GM12878 (cell line): ENCODE results near the gene SCAF8. TPM values are rescaled to one million over a fixed set of nuclear protein-coding genes. Genes with fewer than 3 reads are reported as not detected.

Experiments
- ATAC-seq: fragments of 200-7000 bp; cut with Tn5 transposase; 3 replicates; pipeline ENCODE4 v1.9.1; 2020; ENCODE audit warnings: mild to moderate bottlenecking, moderate library complexity
- BruUV-seq: library from RNA; stranded (reverse); fragments of 400-500 nt; replicated peaks from 2 replicates; lab custom pipeline; 2021; lab: Mats Ljungman, UMichigan
- CTCF ChIA-PET: fragments of 300-600 bp; sonication (Branson Sonifier 250); formaldehyde crosslinking; extraction: SDS; loops from one replicate; lab custom pipeline; 2021; ENCODE audit warnings: inconsistent platforms; lab: Yijun Ruan, JAX
- POLR2A ChIA-PET: fragments of 350-600 bp; formaldehyde crosslinking; extraction: SDS; loops from one replicate; lab custom pipeline; 2021; ENCODE audit warnings: inconsistent platforms; lab: Charles Lee
- RAD21 ChIA-PET: fragments of 300-600 bp; sonication (Branson Sonifier 250); formaldehyde crosslinking; loops from one replicate; lab custom pipeline; 2023; ENCODE audit warnings: antibody characterized with exemption; ENCODE audit not compliant: unreplicated experiment; lab: Charles Lee
- SMC1A ChIA-PET: fragments of 300-600 bp; sonication (Branson Sonifier 250); formaldehyde crosslinking; loops from one replicate; lab custom pipeline; 2023; ENCODE audit not compliant: unreplicated experiment, uncharacterized antibody; lab: Charles Lee
- DNase-seq: peaks from one replicate; pipeline ENCODE4 v3.0.0-alpha.2; 2011; ENCODE audit warnings: low read depth, low spot score
- FAIRE-seq: peaks from 3 replicates; lab custom pipeline; 2011; peaks lifted over from hg19 to GRCh38; lab: Jason Lieb, UNC
- H2AFZ ChIP-seq: 2 replicates; pipeline ENCODE4 v1.6.0; 2011; ENCODE audit warnings: low read depth, low read length, control low read depth; ENCODE audit not compliant: control insufficient read depth
- H3K27ac ChIP-seq: 2 replicates; pipeline ENCODE4 v1.5.1; 2011; ENCODE audit warnings: control low read depth; ENCODE audit not compliant: control insufficient read depth, insufficient read depth
- H3K27me3 ChIP-seq, 2 experiments: replicated peaks in 1 of 2; 2 replicates each; pipeline versions ENCODE4 v1.6.0 to v1.6.1; 2011; ENCODE audit warnings: low read length in 1 of 2; ENCODE audit not compliant: control insufficient read depth in 2 of 2, insufficient read depth in 2 of 2
- H3K36me3 ChIP-seq, 2 experiments: 2 replicates each; pipeline ENCODE4 v1.5.1; 2011; ENCODE audit warnings: low read length in 1 of 2; ENCODE audit not compliant: control insufficient read depth in 2 of 2, insufficient read depth in 2 of 2
- H3K4me1 ChIP-seq: 2 replicates; pipeline ENCODE4 v1.6.1; 2011; ENCODE audit warnings: mild to moderate bottlenecking, low read length, moderate library complexity, mixed read lengths; ENCODE audit not compliant: control insufficient read depth, insufficient read depth
- H3K4me2 ChIP-seq: 2 replicates; pipeline ENCODE4 v1.6.0; 2011; ENCODE audit warnings: control low read depth; ENCODE audit not compliant: control insufficient read depth, insufficient read depth
- H3K4me3 ChIP-seq: fragments of 200-600 bp; sonication (generic); 2 replicates; pipeline ENCODE4 v1.5.1; 2016
- H3K79me2 ChIP-seq: 2 replicates; pipeline ENCODE4 v1.6.0; 2011; ENCODE audit warnings: low read length; ENCODE audit not compliant: control insufficient read depth, insufficient read depth
- H3K9ac ChIP-seq: 2 replicates; pipeline ENCODE4 v1.8.0; 2011; ENCODE audit warnings: low read length, control low read depth, mixed read lengths; ENCODE audit not compliant: control insufficient read depth, insufficient read depth
- H3K9me3 ChIP-seq: replicated peaks from 3 replicates; pipeline ENCODE4 v1.5.1; 2011; ENCODE audit warnings: mild to moderate bottlenecking, low read length; ENCODE audit not compliant: control insufficient read depth, insufficient read depth
- H4K20me1 ChIP-seq: 2 replicates; pipeline ENCODE4 v1.6.0; 2011; ENCODE audit not compliant: control insufficient read depth, insufficient read depth
- CBFB ChIP-seq: IDR thresholded peaks from 2 replicates; pipeline ENCODE4 v1.6.1; 2016; ENCODE audit warnings: antibody characterized with exemption, low read depth
- GABPA ChIP-seq: IDR thresholded peaks from 2 replicates; pipeline ENCODE4 v1.6.1; 2014; ENCODE audit warnings: antibody characterized with exemption, low read depth, mild to moderate bottlenecking, inconsistent platforms
- IRF4 ChIP-seq: IDR thresholded peaks from 2 replicates; pipeline ENCODE4 v1.6.1; 2011; ENCODE audit warnings: low read depth, low read length
- KAT2A ChIP-seq: conservative IDR thresholded peaks from 2 replicates; pipeline ENCODE4 v1.6.1; 2011; ENCODE audit warnings: low read depth, low read length; ENCODE audit not compliant: control insufficient read depth
- MTA3 ChIP-seq: IDR thresholded peaks from 2 replicates; pipeline ENCODE4 v1.6.1; 2012; ENCODE audit warnings: low read length, inconsistent platforms, borderline replicate concordance
- MXI1 ChIP-seq: fragments of 150-350 bp; IDR thresholded peaks from 2 replicates; pipeline ENCODE4 v1.6.1; 2011; ENCODE audit warnings: low read depth, mild to moderate bottlenecking, inconsistent platforms, low read length, improper control_type of control experiment
- PAX5 ChIP-seq: IDR thresholded peaks from 2 replicates; pipeline ENCODE4 v1.6.1; 2011; ENCODE audit warnings: low read depth, low read length, borderline replicate concordance
- SIN3A ChIP-seq: IDR thresholded peaks from 2 replicates; pipeline ENCODE4 v1.6.1; 2012; ENCODE audit warnings: low read depth, low read length, improper control_type of control experiment
- TAF1 ChIP-seq: IDR thresholded peaks from 2 replicates; pipeline ENCODE4 v1.6.1; 2011; ENCODE audit warnings: mild to moderate bottlenecking, low read depth, low read length, borderline replicate concordance
- USF1 ChIP-seq: IDR thresholded peaks from 2 replicates; pipeline ENCODE4 v1.6.1; 2011; ENCODE audit warnings: borderline replicate concordance, low read depth, mild to moderate bottlenecking, moderate library complexity, mixed read lengths, low read length; ENCODE audit not compliant: insufficient read depth; ENCODE audit errors: extremely low read length
- YBX1 ChIP-seq: fragments of 450-650 bp; IDR thresholded peaks from 2 replicates; pipeline ENCODE4 v1.6.1; 2016; ENCODE audit warnings: antibody characterized with exemption
- ZBTB4 ChIP-seq: fragments of 450-650 bp; formaldehyde crosslinking; IDR thresholded peaks from 2 replicates; pipeline ENCODE4 v1.4.0; 2022; ENCODE audit warnings: mild to moderate bottlenecking, moderate library complexity
- ZBTB40 ChIP-seq: fragments of 450-650 bp; IDR thresholded peaks from 2 replicates; pipeline ENCODE4 v1.6.1; 2016; ENCODE audit warnings: mild to moderate bottlenecking, moderate library complexity, borderline replicate concordance
- ZNF622 ChIP-seq: fragments of 450-650 bp; IDR thresholded peaks from 2 replicates; pipeline ENCODE4 v1.6.1; 2017; ENCODE audit warnings: mild to moderate bottlenecking, inconsistent platforms
- WGBS: methylation state at CpG from one replicate; pipeline ENCODE4 v1.1.6; 2016; ENCODE audit warnings: low lambda C conversion rate; ENCODE audit not compliant: insufficient replicate concordance, insufficient coverage; ENCODE audit errors: missing lambda C conversion rate; 5-methylcytosine and 5-hydroxymethylcytosine counted together
- in situ Hi-C: fragments of 300-500 bp; cut with MboI; formaldehyde crosslinking; loops from 9 replicates; pipeline ENCODE4 v1.14.3; 2018; ENCODE audit warnings: mixed read lengths
- intact Hi-C: fragments of 100-400 bp; cut with micrococcal nuclease; formaldehyde crosslinking; loops from one replicate; pipeline ENCODE4 v1.14.2; 2022; ENCODE audit not compliant: unreplicated experiment
- polyA plus RNA-seq, 11 experiments: library from polyadenylated mRNA; depleted of rRNA in 4 of 11; unstranded in 6 of 11; stranded (reverse) in 5 of 11; fragments of >200 nt; fragmentation: Nextera tagmentation in 4 of 11; fragmentation: Illumina TruSeq in 1 of 11; extraction: Ambion mirVana in 4 of 11; extraction: Trizol in 1 of 11; gene quantifications; 1 replicate in 1 of 11; 2 replicates in 10 of 11; pipeline versions ENCODE4 v1.2.1 to v1.2.3, GENCODE V29; 2011 to 2016; ENCODE audit warnings: inconsistent platforms in 2 of 11, missing spikeins in 2 of 11, low read depth in 1 of 11
- total RNA-seq, 4 experiments: library from RNA; depleted of rRNA in 3 of 4; stranded (reverse); fragments of >200 nt in 3 of 4; fragmentation: Illumina TruSeq in 1 of 4; extraction: Trizol in 1 of 4; gene quantifications; 2 replicates each; pipeline versions ENCODE4 v1.2.1 to v1.2.3, GENCODE V29; 2013 to 2021

The SCAF8 gene
- total and polyA plus RNA-seq, 10 of the 15 experiments (the other 5 are each of a cell fraction or from before 2014, with no cell fraction given) = 8.1 to 28.8 (median 15.9) TPM

GRCh38 chr6:154689493-154690255 is 43.5 kb upstream of the SCAF8 start:
- CTCF ChIA-PET = interaction anchor here (4.6 kb wide), 1 partner anchor 14 kb away, joined by 25 read pairs; no protein-coding TSS in a partner anchor
- Histone ChIP-seq H3K36me3 (no peaks in the 10 kb centered on the region), H2AFZ (no peak overlapping the region), H3K4me1 (no peaks in the 10 kb centered on the region; the same call in 1 of the 2 replicates), H3K27ac (no peak overlapping the region), H4K20me1 (no peaks in the 10 kb centered on the region), H3K79me2 (no peaks in the 10 kb centered on the region), H3K27me3 (no peaks in the 10 kb centered on the region), H3K4me3 (no peak overlapping the region), H3K9me3 (no peaks in the 10 kb centered on the region), H3K4me2 (no peak overlapping the region), H3K9ac (no peak overlapping the region)
- DNase-seq = no peak
- RAD21 ChIA-PET = no interaction called here
- no peak for FAIRE-seq
- POLR2A ChIA-PET = no interaction called here
- no peak for ATAC-seq
- 66% methylated on average over 5 of the region's 5 CpGs for WGBS
- intact Hi-C loops = no loop called here
- SMC1A ChIA-PET = interaction anchor here (0.8 to 0.9 kb wide), 2 partner anchors 9 to 116 kb away, joined by 4 read pairs; no protein-coding TSS in a partner anchor
- BruUV-seq = no TSS peak
- in situ Hi-C loops = no loop called here
- TF ChIP-seq MXI1 = no peak
- TF ChIP-seq GABPA = no peak
- no peak for TF ChIP-seq USF1
- TF ChIP-seq CBFB = no peak
- TF ChIP-seq TAF1 = no peak
- no peak for TF ChIP-seq PAX5
- no peak for TF ChIP-seq ZBTB40
- no peak for TF ChIP-seq ZNF622
- no peak for TF ChIP-seq KAT2A
- no peak for TF ChIP-seq ZBTB4 (CRISPR knock-in tag)
- TF ChIP-seq IRF4 = no peak
- no peak for TF ChIP-seq SIN3A
- no peak for TF ChIP-seq YBX1
- TF ChIP-seq MTA3 = no peak
